OCI-LY7 (cell line): ENCODE results near the gene DSE. TPM values are rescaled to one million over a fixed set of nuclear protein-coding genes. Genes with fewer than 3 reads are reported as not detected.

Experiments
- BruUV-seq: library from RNA; stranded (reverse); fragments of 400-500 nt; replicated peaks from 2 replicates; lab custom pipeline; 2021; lab: Mats Ljungman, UMichigan
- CTCF ChIA-PET: fragments of 300-600 bp; sonication (Branson Sonifier 250); formaldehyde crosslinking; loops from one replicate; lab custom pipeline; 2022; ENCODE audit warnings: antibody characterized with exemption; ENCODE audit not compliant: unreplicated experiment; lab: Charles Lee
- POLR2A ChIA-PET: fragments of 300-600 bp; sonication (Branson Sonifier 250); formaldehyde crosslinking; loops from one replicate; lab custom pipeline; 2022; ENCODE audit warnings: antibody characterized with exemption; lab: Charles Lee
- DNase-seq: peaks from one replicate; pipeline ENCODE4 v3.0.0-alpha.2; 2015; ENCODE audit warnings: low spot score
- H2AFZ ChIP-seq: fragments of 200-600 bp; sonication (generic), shearing (Covaris generic); 2 replicates; pipeline ENCODE4 v1.6.1; 2014; ENCODE audit warnings: mild to moderate bottlenecking, antibody characterized with exemption, low read length, moderate library complexity
- H3K27ac ChIP-seq: fragments of 200-600 bp; sonication (generic); 2 replicates; pipeline ENCODE4 v1.5.1; 2014; ENCODE audit warnings: mixed run types, low read depth, mild to moderate bottlenecking, moderate library complexity, low read length, inconsistent platforms; ENCODE audit not compliant: poor library complexity, severe bottlenecking
- H3K36me3 ChIP-seq: fragments of 200-600 bp; sonication (generic); 2 replicates; pipeline ENCODE4 v1.6.1; 2014; ENCODE audit warnings: mild to moderate bottlenecking, antibody characterized with exemption, low read length, moderate library complexity, mixed read lengths; ENCODE audit not compliant: insufficient read depth
- H3K4me1 ChIP-seq: fragments of 200-600 bp; sonication (generic); 2 replicates; pipeline ENCODE4 v1.5.1; 2014; ENCODE audit warnings: mild to moderate bottlenecking, low read length; ENCODE audit not compliant: insufficient read depth, poor library complexity, severe bottlenecking
- H3K4me2 ChIP-seq: fragments of 200-600 bp; sonication (generic); 2 replicates; pipeline ENCODE4 v1.6.1; 2014; ENCODE audit warnings: mild to moderate bottlenecking, low read length
- H3K4me3 ChIP-seq: fragments of 200-600 bp; sonication (generic); 2 replicates; pipeline ENCODE4 v1.5.1; 2014; ENCODE audit warnings: mild to moderate bottlenecking, low read depth, low read length; ENCODE audit not compliant: poor library complexity, severe bottlenecking
- H3K79me2 ChIP-seq: fragments of 200-600 bp; sonication (generic); 2 replicates; pipeline ENCODE4 v1.6.1; 2016; ENCODE audit warnings: low read depth, mild to moderate bottlenecking, low read length, moderate library complexity, mixed read lengths; ENCODE audit not compliant: insufficient read depth
- H3K9me2 ChIP-seq: fragments of 200-600 bp; sonication (generic); 2 replicates; pipeline ENCODE4 v1.6.1; 2016; ENCODE audit warnings: mild to moderate bottlenecking, low read length, mixed read lengths; ENCODE audit not compliant: insufficient read depth
- H3K9me3 ChIP-seq: fragments of 200-600 bp; sonication (generic); 2 replicates; pipeline ENCODE4 v1.6.1; 2014; ENCODE audit warnings: mild to moderate bottlenecking, mixed run types, low read length, mixed read lengths
- H4K20me1 ChIP-seq: fragments of 200-600 bp; sonication (generic); 2 replicates; pipeline ENCODE4 v1.6.1; 2014; ENCODE audit warnings: mild to moderate bottlenecking, antibody characterized with exemption, low read length, moderate library complexity, mixed read lengths; ENCODE audit not compliant: insufficient read depth
- CTCF ChIP-seq: fragments of 200-600 bp; sonication (generic); conservative IDR thresholded peaks from 2 replicates; pipeline ENCODE4 v1.5.1; 2014; ENCODE audit warnings: mild to moderate bottlenecking, antibody characterized with exemption, low read length, moderate library complexity, mixed read lengths
- EZH2phosphoT487 ChIP-seq: fragments of 200-600 bp; sonication (generic); IDR thresholded peaks from 2 replicates; pipeline ENCODE4 v1.6.1; 2018; ENCODE audit warnings: low read depth, borderline replicate concordance, mild to moderate bottlenecking, mixed run types, antibody characterized with exemption, low read length, moderate library complexity, mixed read lengths
- intact Hi-C: fragments of 100-400 bp; cut with micrococcal nuclease; formaldehyde crosslinking; loops from one replicate; pipeline ENCODE4 v1.10.0; 2022; ENCODE audit not compliant: unreplicated experiment
- total RNA-seq, 2 experiments: library from RNA; depleted of rRNA in 1 of 2; stranded (reverse); fragments of >200 nt in 1 of 2; shearing (Covaris generic) in 1 of 2; gene quantifications; 2 replicates each; pipeline ENCODE4 v1.2.3, GENCODE V29; 2014 to 2022

Gene DSE
- total RNA-seq, 2 experiments from 2014 or later, result 3.9 to 7.6 TPM

GRCh38 chr6:116405138-116405537 is 34.4 kb downstream of the DSE start:
- intact Hi-C loops, result loop anchor here (2.0 to 5.0 kb wide), 4 partner anchors 72 to 386 kb away; partner anchors contain the start of gene NT5DC1

GRCh38 chr6:116405652-116406356 is 35.1 kb downstream of the DSE start:
- no peaks in the 10 kb centered on the region for H3K9me2 ChIP-seq
- peaks cover 54% of the 10 kb centered on the region for H3K4me1 ChIP-seq
- POLR2A ChIA-PET, result interaction anchor here (0.5 to 2.6 kb wide), 5 partner anchors 13 to 166 kb away, joined by 3 to 15 read pairs (median 3); no protein-coding TSS in a partner anchor
- H2AFZ ChIP-seq, result peak overlapping the region; percentile 71; the same call in 1 of the 2 replicates
- no peaks in the 10 kb centered on the region for H4K20me1 ChIP-seq
- DNase-seq, result peak; percentile 78
- H3K36me3 ChIP-seq, result no peaks in the 10 kb centered on the region
- intact Hi-C loops, result loop anchor here (2.0 to 5.0 kb wide), 4 partner anchors 71 to 387 kb away; partner anchors contain the start of gene NT5DC1
- no TSS peak for BruUV-seq
- H3K4me3 ChIP-seq, result peak overlapping the region; percentile 52
- no peaks in the 10 kb centered on the region for H3K79me2 ChIP-seq
- CTCF ChIA-PET, result no interaction called here
- TF ChIP-seq EZH2phosphoT487 (no peak), CTCF (no peak)
- H3K27ac ChIP-seq, result peak overlapping the region; percentile 92
- no peaks in the 10 kb centered on the region for H3K9me3 ChIP-seq
- peak overlapping the region; percentile 70 for H3K4me2 ChIP-seq

More at GRCh38 chr6:116405138-116405537, 34.4 kb downstream of the DSE start:
- TF ChIP-seq EZH2phosphoT487, result no peak
- TF ChIP-seq CTCF, result no peak
- Histone ChIP-seq H3K36me3 (no peaks in the 10 kb centered on the region), H3K27ac (peak overlapping the region; percentile 92), H3K9me2 (no peaks in the 10 kb centered on the region), H2AFZ (peak overlapping the region; percentile 71; the same call in 1 of the 2 replicates), H3K9me3 (no peaks in the 10 kb centered on the region), H3K4me2 (peak overlapping the region; percentile 70), H4K20me1 (no peaks in the 10 kb centered on the region), H3K4me3 (peak overlapping the region; percentile 52), H3K4me1 (peaks cover 47% of the 10 kb centered on the region), H3K79me2 (no peaks in the 10 kb centered on the region)
- peak; percentile 89 for DNase-seq
- BruUV-seq, result no TSS peak
- CTCF ChIA-PET, result no interaction called here
- POLR2A ChIA-PET, result interaction anchor here (0.5 to 2.6 kb wide), 6 partner anchors 10 to 167 kb away, joined by 3 to 15 read pairs (median 3); no protein-coding TSS in a partner anchor
